ENCODE results near the gene CUL7.
"Not testable (repeated sequence)": the region's sequence is repeated elsewhere in the genome, so short reads cannot be mapped to it uniquely, and the experiment has no call there.

Gene CUL7

GRCh38 chr6:43050981-43051380 is 2.7 kb downstream of the CUL7 start:
- in situ Hi-C loops (cut with MboI; ENCODE audit: low sequenced_read_pairs), result no loop called here

GRCh38 chr6:43047998-43048397 is 5.7 kb downstream of the CUL7 start:
- in situ Hi-C loops (cut with MboI; ENCODE audit: low sequenced_read_pairs), result no loop called here

- in situ Hi-C loops (cut with MboI; ENCODE audit: low sequenced_read_pairs), result no loop called here
Observed at GRCh38 chr6:43045371-43045930, 8.2 kb downstream of the CUL7 start.

GRCh38 chr6:43043310-43043709 is 10.3 kb downstream of the CUL7 start:
- in situ Hi-C loops (cut with MboI; ENCODE audit: low sequenced_read_pairs), result no loop called here

GRCh38 chr6:43041475-43041874 is 12.2 kb downstream of the CUL7 start:
- in situ Hi-C loops (cut with MboI; ENCODE audit: low sequenced_read_pairs), result not testable (repeated sequence)

- in situ Hi-C loops (cut with MboI; ENCODE audit: low sequenced_read_pairs), result no loop called here
Observed at GRCh38 chr6:43040542-43041257, 13.0 kb downstream of the CUL7 start.

- in situ Hi-C loops (cut with MboI; ENCODE audit: low sequenced_read_pairs), result no loop called here
Observed at GRCh38 chr6:43038727-43039126, 14.9 kb downstream of the CUL7 start.

GRCh38 chr6:43037706-43038105 is 15.9 kb downstream of the CUL7 start:
- in situ Hi-C loops (cut with MboI; ENCODE audit: low sequenced_read_pairs), result no loop called here

GRCh38 chr6:43037197-43037596 is 16.5 kb downstream of the CUL7 start:
- in situ Hi-C loops (cut with MboI; ENCODE audit: low sequenced_read_pairs), result no loop called here

GRCh38 chr6:43036712-43037111 is 16.9 kb downstream of the CUL7 start:
- in situ Hi-C loops (cut with MboI; ENCODE audit: low sequenced_read_pairs), result no loop called here

- in situ Hi-C loops (cut with MboI; ENCODE audit: low sequenced_read_pairs), result no loop called here
Observed at GRCh38 chr6:43035495-43036194, 18.0 kb downstream of the CUL7 start.

GRCh38 chr6:43034190-43034525 is 19.5 kb downstream of the CUL7 start:
- in situ Hi-C loops (cut with MboI; ENCODE audit: low sequenced_read_pairs), result no loop called here

- in situ Hi-C loops (cut with MboI; ENCODE audit: low sequenced_read_pairs), result no loop called here
Observed at GRCh38 chr6:43033496-43034189, 20.0 kb downstream of the CUL7 start.

- in situ Hi-C loops (cut with MboI; ENCODE audit: low sequenced_read_pairs), result no loop called here
Observed at GRCh38 chr6:43032326-43032725, 21.3 kb downstream of the CUL7 start.

- in situ Hi-C loops (cut with MboI; ENCODE audit: low sequenced_read_pairs), result no loop called here
Observed at GRCh38 chr6:43029120-43029519, 24.5 kb downstream of the CUL7 start.

- in situ Hi-C loops (cut with MboI; ENCODE audit: low sequenced_read_pairs), result no loop called here
Observed at GRCh38 chr6:43026365-43026764, 27.3 kb downstream of the CUL7 start.

- in situ Hi-C loops (cut with MboI; ENCODE audit: low sequenced_read_pairs), result no loop called here
Observed at GRCh38 chr6:43024436-43024835, 29.2 kb downstream of the CUL7 start.

GRCh38 chr6:43021270-43022047 is 32.2 kb downstream of the CUL7 start, which contains the start of gene RRP36:
TSS of gene RRP36 (plus strand) at chr6:43021623. CDS start at chr6:43021655, 32 bp downstream.
- in situ Hi-C loops (cut with MboI; ENCODE audit: low sequenced_read_pairs), result no loop called here

GRCh38 chr6:43020847-43021246 is 32.8 kb downstream of the CUL7 start:
- in situ Hi-C loops (cut with MboI; ENCODE audit: low sequenced_read_pairs), result no loop called here

GRCh38 chr6:43020052-43020705 is 33.5 kb downstream of the CUL7 start:
- in situ Hi-C loops (cut with MboI; ENCODE audit: low sequenced_read_pairs), result no loop called here

All from HL-60/S4 treated with retinoic acid at 250 ng/mL for 4 days and 3 days (cell line).